Stimulated activated naive CD4-positive, alpha-beta T cell (primary cell): Measurements from ENCODE around the gene RYR2.

Experiments used
- DNase-seq, 6 experiments: peaks; one replicate each; lab custom pipeline; 2025; lab: John Stamatoyannopoulos, UW

The RYR2 gene

GRCh38 chr1:237041795-237042525 lies at the start of gene RYR2:
TSS of gene RYR2 (plus strand) at chr1:237042184. CDS start at chr1:237042522, 338 bp downstream.
- DNase-seq = no peak

GRCh38 chr1:236992449-236992848 lies 49.5 kb upstream of the RYR2 start:
- no peak for DNase-seq

DNA sequence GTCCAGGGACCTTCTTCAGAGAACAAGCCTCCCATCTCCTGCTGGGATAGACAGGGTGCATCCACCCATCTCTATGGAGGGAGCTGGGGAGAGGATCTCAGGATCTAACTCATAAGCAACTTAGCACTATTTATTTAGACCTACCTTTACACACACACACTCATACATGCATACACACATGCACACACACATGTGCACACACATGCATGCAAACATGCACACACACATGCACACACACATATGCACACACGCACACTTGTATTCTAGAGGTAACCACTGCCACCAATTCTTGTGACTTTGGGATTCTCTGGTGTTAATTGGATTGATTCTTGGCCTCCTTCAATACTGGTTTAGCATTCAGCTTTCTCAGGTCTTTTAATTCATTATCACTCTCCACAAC lies 47.5 kb upstream of the RYR2 start:
- no peak for DNase-seq

- no peak for DNase-seq
Measured at GRCh38 chr1:236997361-236997760, 44.6 kb upstream of the RYR2 start.

- no peak for DNase-seq
Measured at GRCh38 chr1:236997882-236998281, 44.1 kb upstream of the RYR2 start.

GRCh38 chr1:236998546-236998945 lies 43.4 kb upstream of the RYR2 start:
- no peak for DNase-seq

GRCh38 chr1:237000191-237000590 lies 41.8 kb upstream of the RYR2 start:
- no peak for DNase-seq

DNA sequence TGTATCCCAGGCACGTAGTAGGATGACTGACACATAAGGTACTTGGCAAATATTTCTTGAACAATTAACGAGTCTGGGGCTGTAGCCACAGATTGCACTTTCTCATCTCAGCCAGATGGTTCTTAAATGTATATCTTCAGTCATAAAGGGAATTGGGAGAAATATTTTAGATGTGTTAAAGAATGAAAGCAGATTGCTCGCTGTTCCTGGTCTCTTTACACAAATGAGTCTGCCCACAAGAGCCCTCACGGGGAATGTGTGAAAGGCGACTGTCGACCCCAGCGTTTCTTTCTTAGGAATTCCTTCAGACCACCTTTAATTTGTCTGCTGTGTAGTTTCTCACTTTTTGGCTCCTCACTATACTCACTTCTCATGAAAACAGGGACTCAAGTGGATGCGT lies 38.5 kb upstream of the RYR2 start:
- no peak for DNase-seq

GRCh38 chr1:237004116-237004515 lies 37.9 kb upstream of the RYR2 start, which contains the start of gene MT1HL1:
TSS of gene MT1HL1 (minus strand) at chr1:237004441. CDS start at chr1:237004372, 69 bp downstream.
- DNase-seq = no peak

DNA sequence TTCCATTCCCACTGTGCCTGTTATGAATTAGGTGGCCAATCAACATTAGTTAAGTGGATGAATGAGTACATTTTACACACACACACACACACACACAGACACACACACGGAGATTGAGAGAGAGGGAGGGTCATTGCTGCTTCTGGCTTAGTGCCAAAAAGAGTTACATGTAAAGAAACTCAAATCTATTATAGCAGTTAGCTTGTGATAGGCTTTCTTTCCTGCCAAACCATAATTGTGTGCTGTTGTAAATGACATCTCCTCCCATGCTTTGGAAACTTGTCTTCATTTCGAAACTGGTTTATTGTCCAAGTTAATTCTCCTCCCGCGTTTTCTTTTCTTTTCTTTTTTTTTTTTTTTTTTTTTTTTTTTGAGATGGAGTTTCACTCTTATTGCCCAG lies 36.3 kb upstream of the RYR2 start:
- no peak for DNase-seq

GRCh38 chr1:237007147-237007881 lies 34.7 kb upstream of the RYR2 start:
- no peak for DNase-seq

- DNase-seq = no peak
Measured at GRCh38 chr1:237009611-237010010, 32.4 kb upstream of the RYR2 start.

GRCh38 chr1:237011432-237011831 lies 30.6 kb upstream of the RYR2 start:
- DNase-seq = no peak

DNA sequence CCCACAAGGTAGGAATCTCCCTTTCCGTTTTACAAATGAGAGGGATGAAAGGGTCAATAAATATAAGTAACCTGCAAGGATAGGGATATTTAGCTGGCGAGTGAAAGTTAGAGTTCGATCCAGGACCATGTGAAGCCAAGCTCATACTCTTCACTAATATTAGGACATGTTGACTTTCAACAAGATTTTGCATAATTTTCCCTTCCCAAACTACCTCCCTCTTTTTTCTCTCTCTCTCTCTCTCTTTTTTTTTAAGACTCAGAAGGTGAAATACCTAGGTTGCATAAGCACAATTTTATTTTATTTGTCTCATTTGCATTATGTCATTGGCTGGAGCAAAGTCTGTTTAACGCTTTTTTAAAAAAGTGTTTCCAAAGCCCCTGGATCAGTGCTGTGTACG lies 29.6 kb upstream of the RYR2 start:
- no peak for DNase-seq

DNA sequence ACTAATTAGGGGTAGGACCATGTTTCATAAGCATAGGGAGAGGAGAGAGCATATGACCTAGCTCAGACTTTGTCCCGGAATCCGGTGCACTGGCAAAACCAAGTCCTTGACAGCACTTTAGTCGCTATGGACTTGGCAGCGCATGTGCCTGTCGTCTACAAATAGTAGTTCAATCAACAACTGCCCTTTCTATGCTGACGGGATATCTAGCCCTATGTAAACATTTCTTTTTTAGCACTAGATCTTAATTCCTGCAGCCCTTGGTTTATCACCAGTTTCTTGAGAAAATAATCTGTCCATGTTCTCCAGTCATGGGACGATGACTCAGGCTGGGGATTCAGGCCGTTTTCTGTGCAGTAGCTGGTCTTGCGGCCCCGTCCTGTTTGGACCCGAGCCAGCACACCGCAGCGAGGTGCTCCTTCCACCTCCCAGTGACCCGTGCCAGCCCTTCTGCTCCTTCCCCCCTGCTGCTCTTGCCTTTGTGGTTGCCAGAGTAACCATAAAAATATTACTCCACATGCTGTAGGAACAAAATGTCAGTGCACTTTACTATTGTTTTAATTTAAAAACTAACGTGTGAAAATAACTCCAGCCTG lies 29.1 kb upstream of the RYR2 start:
- DNase-seq = no peak

- no peak for DNase-seq
Measured at GRCh38 chr1:237013608-237014007, 28.4 kb upstream of the RYR2 start.

DNA sequence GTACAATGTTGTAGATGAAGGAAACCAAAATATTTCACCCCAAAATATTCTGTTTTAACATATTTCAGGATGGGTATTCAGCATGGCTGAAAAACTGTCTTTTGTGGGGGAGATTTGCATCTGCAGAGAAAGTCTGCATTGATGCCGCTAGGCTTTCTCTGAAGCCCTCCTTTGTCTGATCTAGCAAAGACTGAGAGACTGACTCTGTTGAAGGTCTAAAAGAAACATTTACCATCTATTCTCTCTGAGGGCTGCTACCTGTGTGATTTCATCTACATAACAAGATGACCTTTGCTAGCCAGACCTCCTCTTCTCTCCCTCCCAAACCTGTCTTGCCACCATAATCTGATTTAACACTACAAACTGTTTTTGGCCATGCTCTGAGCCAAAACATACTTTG lies 25.4 kb upstream of the RYR2 start:
- DNase-seq = no peak

GRCh38 chr1:237018896-237019295 lies 23.1 kb upstream of the RYR2 start:
- DNase-seq = no peak

GRCh38 chr1:237025358-237026074 lies 16.5 kb upstream of the RYR2 start:
- no peak for DNase-seq

- no peak for DNase-seq
Measured at GRCh38 chr1:237029240-237029639, 12.7 kb upstream of the RYR2 start.

DNA sequence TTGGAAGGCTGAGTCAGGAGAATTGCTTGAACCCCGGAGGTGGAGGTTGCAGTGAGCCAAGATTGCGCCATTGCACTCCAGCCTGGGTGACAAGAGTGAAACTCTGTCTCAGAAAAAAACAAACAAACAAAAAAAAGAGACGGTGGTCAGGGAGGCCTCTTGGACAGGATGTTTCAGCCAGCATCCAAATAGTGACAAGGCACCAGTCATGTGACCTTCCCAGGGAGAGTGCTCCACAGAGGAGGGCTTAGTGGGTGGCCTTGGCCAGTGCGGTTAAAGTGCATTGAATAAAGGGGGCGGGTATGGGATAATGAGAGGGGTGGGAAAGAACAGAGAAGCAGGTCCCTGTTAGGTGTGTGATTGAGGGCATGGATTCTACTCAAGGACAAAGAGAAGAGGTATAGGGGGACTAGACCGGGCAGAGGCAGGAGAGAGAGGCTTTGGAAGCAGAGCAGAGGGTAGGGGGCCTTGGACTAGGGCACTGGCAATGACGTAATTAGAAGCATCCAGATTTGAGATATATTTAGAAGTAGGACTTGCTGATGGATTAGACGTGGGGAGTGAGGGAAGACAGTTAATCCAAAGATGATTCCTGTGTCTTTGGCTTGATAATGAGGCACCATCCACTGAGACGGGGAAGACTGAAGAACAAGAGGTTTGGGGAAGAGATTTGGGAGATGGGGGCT lies 12.0 kb upstream of the RYR2 start:
- DNase-seq = no peak

DNA sequence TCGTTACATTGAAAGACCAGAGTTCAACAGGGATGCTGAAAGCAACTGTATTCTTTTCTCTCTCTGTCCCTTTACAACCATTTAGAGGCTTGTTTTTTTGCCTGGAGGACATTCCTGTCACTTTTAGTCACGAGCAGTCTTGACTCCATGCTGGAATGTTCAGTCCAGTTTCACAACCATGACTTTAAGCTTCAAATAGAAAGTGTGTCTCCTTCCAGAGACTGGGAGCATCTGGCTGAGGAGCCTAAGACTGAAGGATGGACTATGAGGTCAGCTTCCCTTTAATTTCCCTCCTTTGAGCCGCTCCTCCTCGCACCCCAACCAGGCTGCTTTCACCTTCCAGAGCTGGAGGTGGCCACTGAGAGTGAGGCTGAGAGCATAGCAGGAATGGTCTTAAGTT lies 10.5 kb upstream of the RYR2 start:
- no peak for DNase-seq
